Chondrocyte (in vitro differentiated cells): Measurements from ENCODE around the gene TOP3A. TPM values are rescaled to one million over a fixed set of nuclear protein-coding genes. Genes with fewer than 3 reads are reported as not detected.
A peak's percentile ranks its signal among the peaks of the same experiment; 100 is the strongest.

Experiments used
- DNase-seq: peaks from one replicate; pipeline ENCODE4 v3.0.0; 2021; ENCODE audit warnings: mixed read lengths, low spot score
- H3K27ac Mint-ChIP-seq: one replicate; pipeline ENCODE4 v1.8.0; 2021; ENCODE audit warnings: mild to moderate bottlenecking, moderate library complexity, mixed read lengths; ENCODE audit not compliant: unreplicated experiment
- H3K27me3 Mint-ChIP-seq: 2 replicates; pipeline ENCODE4 v1.8.0; 2021; ENCODE audit warnings: low read depth, mixed read lengths
- H3K36me3 Mint-ChIP-seq: 2 replicates; pipeline ENCODE4 v1.8.0; 2021; ENCODE audit warnings: low read depth, mixed read lengths
- H3K4me1 Mint-ChIP-seq: 2 replicates; pipeline ENCODE4 v1.8.0; 2021; ENCODE audit warnings: low read depth, mild to moderate bottlenecking, mixed read lengths
- H3K4me3 Mint-ChIP-seq: one replicate; pipeline ENCODE4 v1.8.0; 2021; ENCODE audit warnings: mild to moderate bottlenecking, moderate library complexity, mixed read lengths; ENCODE audit not compliant: unreplicated experiment
- H3K9me3 Mint-ChIP-seq: 2 replicates; pipeline ENCODE4 v1.8.0; 2021; ENCODE audit warnings: low read depth, mixed read lengths
- total RNA-seq: library from RNA; stranded (reverse); gene quantifications from 3 replicates; pipeline ENCODE4 v1.2.1, GENCODE V29; 2021
- TF ChIP-seq, protein P1 (sequence below): fragments of 200-600 bp; sonication (generic); IDR thresholded peaks from 2 replicates; pipeline ENCODE4 v1.5.0; 2021; ENCODE audit warnings: antibody characterized with exemption, mild to moderate bottlenecking, moderate library complexity

The TOP3A gene
- total RNA-seq, 1 donor from 2014 or later: 37.7 TPM

DNA sequence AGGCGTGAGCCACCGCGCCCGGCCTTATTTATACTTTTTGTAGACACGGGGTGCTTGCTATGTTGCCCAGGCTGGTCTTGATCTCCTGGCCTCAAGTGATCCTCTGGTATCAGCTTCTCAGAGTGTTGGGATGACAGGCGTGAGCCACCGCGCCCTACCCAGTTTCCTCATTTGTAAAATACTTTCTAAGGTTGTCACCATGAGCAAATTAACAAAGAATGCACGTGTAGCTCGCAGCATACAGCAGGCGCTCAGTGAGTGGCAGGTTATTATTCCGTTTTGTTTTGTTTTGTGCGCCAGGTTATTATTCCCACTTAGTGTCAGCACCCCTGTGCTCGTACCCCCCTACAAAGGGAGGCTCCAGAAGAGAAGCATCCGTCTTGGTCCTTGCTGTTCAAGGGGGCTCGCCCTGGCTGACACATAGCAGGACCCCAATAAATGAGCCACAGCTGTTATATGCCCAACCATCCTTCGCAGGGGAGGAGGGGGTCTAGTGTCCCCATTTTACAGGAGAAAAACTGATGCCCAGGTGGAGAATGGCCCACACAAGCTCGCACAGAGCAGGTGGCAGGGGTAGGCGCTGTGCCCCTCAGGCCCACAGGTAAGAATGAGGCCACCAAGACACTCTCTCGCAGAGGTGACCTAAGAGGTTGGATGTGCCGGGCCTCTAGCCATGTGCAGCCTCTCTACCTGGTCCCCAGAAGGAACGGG is 55.0 kb downstream of the TOP3A start:
- Mint-ChIP-seq H3K4me3 (peak overlapping the region; percentile 80), H3K27ac (peak overlapping the region; percentile 57), H3K36me3 (peaks cover 5% of the 10 kb centered on the region), H3K4me1 (peaks cover 30% of the 10 kb centered on the region), H3K27me3 (no peaks in the 10 kb centered on the region), H3K9me3 (no peaks in the 10 kb centered on the region)
- TF ChIP-seq, protein P1, sequence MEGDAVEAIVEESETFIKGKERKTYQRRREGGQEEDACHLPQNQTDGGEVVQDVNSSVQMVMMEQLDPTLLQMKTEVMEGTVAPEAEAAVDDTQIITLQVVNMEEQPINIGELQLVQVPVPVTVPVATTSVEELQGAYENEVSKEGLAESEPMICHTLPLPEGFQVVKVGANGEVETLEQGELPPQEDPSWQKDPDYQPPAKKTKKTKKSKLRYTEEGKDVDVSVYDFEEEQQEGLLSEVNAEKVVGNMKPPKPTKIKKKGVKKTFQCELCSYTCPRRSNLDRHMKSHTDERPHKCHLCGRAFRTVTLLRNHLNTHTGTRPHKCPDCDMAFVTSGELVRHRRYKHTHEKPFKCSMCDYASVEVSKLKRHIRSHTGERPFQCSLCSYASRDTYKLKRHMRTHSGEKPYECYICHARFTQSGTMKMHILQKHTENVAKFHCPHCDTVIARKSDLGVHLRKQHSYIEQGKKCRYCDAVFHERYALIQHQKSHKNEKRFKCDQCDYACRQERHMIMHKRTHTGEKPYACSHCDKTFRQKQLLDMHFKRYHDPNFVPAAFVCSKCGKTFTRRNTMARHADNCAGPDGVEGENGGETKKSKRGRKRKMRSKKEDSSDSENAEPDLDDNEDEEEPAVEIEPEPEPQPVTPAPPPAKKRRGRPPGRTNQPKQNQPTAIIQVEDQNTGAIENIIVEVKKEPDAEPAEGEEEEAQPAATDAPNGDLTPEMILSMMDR: no peak
- DNase-seq: no peak

DNA sequence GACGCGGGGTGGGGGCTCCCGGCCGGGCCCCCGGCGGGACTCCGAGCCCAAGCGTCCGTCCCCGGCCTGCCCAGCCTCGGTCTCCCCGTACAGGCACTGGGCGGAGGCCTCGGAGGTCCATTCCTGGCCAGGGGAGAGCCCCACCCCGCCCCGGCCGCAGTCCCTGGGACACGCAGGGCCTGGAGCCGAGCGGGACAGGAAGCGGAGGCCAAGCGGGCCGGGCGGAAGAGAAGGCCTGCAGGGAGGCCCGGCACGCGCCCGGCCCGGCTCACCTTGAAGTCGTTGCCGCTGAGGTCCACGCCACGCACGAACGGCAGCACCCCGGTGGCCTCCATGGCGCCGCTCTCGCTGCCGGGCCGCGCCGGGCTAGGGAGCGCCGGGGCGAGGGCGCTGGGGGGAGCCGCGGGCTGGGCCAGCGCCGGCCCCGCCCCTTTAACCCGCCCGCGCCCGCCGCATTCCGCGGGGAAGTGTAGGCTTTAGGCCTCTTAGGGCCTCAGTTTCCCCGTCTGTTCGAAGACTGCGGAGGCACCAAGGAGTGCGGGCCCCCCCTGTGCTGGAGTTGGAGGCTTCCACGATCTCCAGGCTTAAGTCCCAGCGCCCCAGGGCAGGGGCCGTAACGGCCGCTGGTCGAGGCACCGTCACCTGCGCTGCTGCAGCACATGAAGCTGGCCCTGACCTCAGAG is 56.3 kb downstream of the TOP3A start, which contains the start of gene FLII:
FLII (minus strand) TSS at position 383 of the 683 bp plus-strand sequence; CDS start at position 335, 48 bp downstream.
- H3K4me1 Mint-ChIP-seq: peaks cover 30% of the 10 kb centered on the region
- peaks cover 7% of the 10 kb centered on the region for H3K36me3 Mint-ChIP-seq
- TF ChIP-seq, protein P1: no peak
- peak within 1 kb of the TSS; percentile 99 for H3K4me3 Mint-ChIP-seq
- H3K27ac Mint-ChIP-seq: peak within 1 kb of the TSS; percentile 97
- no peaks in the 10 kb centered on the region for H3K27me3 Mint-ChIP-seq
- no peak for DNase-seq
- no peaks in the 10 kb centered on the region for H3K9me3 Mint-ChIP-seq

DNA sequence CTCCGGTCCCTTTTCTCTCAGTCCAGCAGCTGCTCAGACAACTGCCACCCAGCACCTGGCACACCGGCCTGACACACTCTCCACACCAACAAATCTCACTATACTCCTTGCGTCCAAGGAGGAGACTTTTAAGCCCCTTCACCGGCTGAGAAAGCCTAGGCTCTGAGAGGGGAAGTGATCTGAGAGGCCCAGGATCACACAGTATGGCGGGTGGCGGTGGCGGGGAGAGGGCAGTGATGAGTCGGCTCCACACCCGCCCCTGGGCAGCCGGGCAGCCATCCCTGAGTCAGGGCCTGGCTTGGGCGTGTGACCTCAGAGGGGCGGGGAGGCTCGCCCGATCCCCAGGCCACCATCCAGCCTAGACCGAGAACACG is 56.8 kb downstream of the TOP3A start:
- DNase-seq: no peak
- TF ChIP-seq, protein P1: peak; percentile 29
- Mint-ChIP-seq H3K4me1 (peaks cover 30% of the 10 kb centered on the region), H3K36me3 (peaks cover 6% of the 10 kb centered on the region), H3K27ac (peak overlapping the region; percentile 97), H3K27me3 (no peaks in the 10 kb centered on the region), H3K4me3 (peak overlapping the region; percentile 99), H3K9me3 (no peaks in the 10 kb centered on the region)

DNA sequence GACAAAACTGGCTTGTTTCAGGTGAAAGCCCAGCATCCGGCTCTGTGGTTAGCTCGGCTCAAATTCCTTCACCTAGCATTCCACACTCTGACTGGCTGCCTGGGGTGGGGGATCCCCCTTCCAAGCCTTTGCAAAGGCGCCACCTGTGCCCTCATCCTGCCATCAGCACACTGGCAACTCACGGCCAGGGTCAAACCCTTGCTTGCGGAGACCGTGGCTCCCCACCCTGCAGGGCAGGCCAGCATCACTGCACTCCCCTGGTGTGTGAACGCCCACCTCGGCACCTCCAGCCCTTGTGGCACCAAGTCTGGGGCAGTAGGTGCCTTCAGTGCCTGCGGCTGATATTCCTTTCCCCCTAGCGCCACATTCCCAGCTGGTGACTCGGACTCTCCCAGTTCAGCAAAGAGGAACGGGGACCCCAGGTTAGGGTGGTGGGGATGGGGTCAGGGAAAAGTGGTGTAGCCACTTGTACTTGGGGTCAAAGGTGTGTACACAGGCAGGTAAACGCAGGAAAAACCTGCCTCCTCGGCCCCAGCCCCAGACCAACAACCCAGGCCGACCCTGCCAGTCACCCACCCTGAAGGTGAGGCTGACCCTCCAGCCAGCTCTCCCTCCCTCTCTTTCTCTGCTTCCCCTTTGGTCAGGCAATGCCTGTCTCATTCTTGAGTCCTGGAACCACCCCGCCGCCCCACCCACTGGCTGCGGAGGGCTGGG is 57.4 kb downstream of the TOP3A start:
- H3K27ac Mint-ChIP-seq: peak overlapping the region; percentile 97
- H3K36me3 Mint-ChIP-seq: peaks cover 10% of the 10 kb centered on the region
- DNase-seq: no peak
- no peaks in the 10 kb centered on the region for H3K9me3 Mint-ChIP-seq
- H3K27me3 Mint-ChIP-seq: no peaks in the 10 kb centered on the region
- H3K4me1 Mint-ChIP-seq: peaks cover 30% of the 10 kb centered on the region
- TF ChIP-seq, protein P1: no peak
- peak overlapping the region; percentile 99 for H3K4me3 Mint-ChIP-seq

DNA sequence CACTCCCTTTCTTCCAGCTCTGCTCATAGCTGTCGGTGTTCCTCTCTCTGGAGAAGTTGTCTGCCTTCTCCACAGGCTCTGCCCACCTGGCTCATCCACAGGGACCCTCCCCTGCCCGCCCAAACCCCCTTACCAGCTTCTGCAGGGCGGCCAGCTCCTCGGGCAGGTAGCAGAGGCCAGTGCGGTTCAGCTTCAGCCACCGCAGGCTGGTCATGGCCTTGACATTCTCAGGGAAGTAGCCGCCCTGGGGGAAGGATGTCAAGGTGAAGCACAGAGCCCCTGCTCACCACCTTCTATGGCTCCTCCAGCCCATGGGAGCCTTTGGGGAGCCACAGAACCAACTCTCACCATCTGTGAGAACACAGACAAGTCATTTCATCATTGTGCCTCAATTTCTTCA is 58.0 kb downstream of the TOP3A start:
- no peak for DNase-seq
- Mint-ChIP-seq H3K36me3 (peaks cover 12% of the 10 kb centered on the region), H3K27me3 (no peaks in the 10 kb centered on the region), H3K27ac (no peak overlapping the region), H3K4me3 (peak overlapping the region; percentile 99), H3K4me1 (peaks cover 27% of the 10 kb centered on the region), H3K9me3 (no peaks in the 10 kb centered on the region)
- TF ChIP-seq, protein P1: no peak
